ENCODE measurements around the gene NCL. TPM values are rescaled to one million over a fixed set of nuclear protein-coding genes. Genes with fewer than 3 reads are reported as not detected.

Gene NCL
- total and polyA plus RNA-seq, 8 donors: 280 to 988 (median 892) TPM

GRCh38 chr2:231472816-231473215, 8.5 kb upstream of the NCL start:
- Histone ChIP-seq H3K27me3 (no peaks in the 10 kb centered on the region), H3K27ac (no peak overlapping the region), H3K4me3 (no peak overlapping the region), H3K36me3 (no peaks in the 10 kb centered on the region), H3K9me3 (no peaks in the 10 kb centered on the region), H3K4me1 (peaks cover 0 to 12% of the 10 kb centered on the region in 2 donors)
- DNase-seq (no peak), ATAC-seq (no peak)
- intact Hi-C loops (cut with DNase I): no loop called here
- TF ChIP-seq, protein P1, sequence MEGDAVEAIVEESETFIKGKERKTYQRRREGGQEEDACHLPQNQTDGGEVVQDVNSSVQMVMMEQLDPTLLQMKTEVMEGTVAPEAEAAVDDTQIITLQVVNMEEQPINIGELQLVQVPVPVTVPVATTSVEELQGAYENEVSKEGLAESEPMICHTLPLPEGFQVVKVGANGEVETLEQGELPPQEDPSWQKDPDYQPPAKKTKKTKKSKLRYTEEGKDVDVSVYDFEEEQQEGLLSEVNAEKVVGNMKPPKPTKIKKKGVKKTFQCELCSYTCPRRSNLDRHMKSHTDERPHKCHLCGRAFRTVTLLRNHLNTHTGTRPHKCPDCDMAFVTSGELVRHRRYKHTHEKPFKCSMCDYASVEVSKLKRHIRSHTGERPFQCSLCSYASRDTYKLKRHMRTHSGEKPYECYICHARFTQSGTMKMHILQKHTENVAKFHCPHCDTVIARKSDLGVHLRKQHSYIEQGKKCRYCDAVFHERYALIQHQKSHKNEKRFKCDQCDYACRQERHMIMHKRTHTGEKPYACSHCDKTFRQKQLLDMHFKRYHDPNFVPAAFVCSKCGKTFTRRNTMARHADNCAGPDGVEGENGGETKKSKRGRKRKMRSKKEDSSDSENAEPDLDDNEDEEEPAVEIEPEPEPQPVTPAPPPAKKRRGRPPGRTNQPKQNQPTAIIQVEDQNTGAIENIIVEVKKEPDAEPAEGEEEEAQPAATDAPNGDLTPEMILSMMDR (IDR thresholded peaks at IDR 0.05): no peak

DNA sequence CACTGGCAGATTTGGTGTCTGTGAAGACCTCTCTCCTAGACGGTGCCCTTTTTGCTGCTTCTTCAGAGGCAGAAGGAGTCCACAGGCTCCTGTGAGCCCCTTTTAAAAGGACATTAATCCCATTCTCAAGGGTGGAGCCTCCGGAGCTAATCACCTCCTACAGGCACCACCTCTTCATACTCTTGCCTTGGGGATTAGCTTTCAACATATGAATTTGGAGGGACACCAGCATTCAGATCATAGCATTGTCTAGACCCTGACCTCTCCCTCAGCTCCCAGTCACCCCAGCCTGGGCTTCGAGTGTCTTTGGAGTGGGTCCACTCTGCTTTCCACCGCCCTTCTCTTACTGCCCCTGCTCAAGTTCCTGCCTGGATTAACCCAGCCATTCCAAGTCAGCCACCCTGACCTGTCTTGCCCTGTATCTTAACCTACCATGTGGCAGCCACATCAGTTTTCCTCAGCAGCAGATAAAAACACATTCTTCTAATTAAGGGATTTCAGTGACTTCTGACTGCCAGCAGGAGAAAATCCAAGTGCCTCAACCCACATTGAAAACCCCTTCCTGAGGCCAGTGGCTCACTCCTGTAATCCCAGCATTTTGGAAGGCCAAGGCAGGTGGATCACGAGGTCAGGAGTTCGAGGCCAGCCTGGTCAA, 6.1 kb upstream of the NCL start:
- Histone ChIP-seq H3K9me3 (no peaks in the 10 kb centered on the region), H3K27ac (no peak overlapping the region), H3K4me3 (no peak overlapping the region), H3K36me3 (no peaks in the 10 kb centered on the region), H3K4me1 (peaks cover 4 to 17% of the 10 kb centered on the region in 2 donors), H3K27me3 (no peaks in the 10 kb centered on the region)
- DNase-seq (no peak), ATAC-seq (no peak)
- TF ChIP-seq, protein P1 (IDR thresholded peaks at IDR 0.05): no peak
- intact Hi-C loops (cut with DNase I): no loop called here

DNA sequence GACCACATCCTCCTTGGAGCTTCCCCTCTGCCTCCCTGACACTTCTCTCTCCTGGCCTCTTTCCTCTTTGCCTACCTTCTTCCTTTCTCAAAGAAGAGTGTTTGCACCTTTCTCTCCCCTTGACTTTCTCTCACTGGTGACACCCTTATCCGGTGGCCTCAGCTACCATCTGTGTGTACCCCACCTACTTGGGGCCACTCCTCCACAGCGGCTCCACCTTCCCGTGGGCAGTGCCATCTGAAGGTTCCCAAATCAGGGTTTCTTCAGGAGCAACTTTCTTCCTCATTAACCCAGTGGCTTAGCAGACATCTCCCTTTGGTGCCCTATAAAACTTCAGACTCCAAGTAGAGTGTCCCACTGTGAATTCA, 5.3 kb upstream of the NCL start:
- intact Hi-C loops (cut with DNase I): no loop called here

GRCh38 chr2:231467613-231468530, 3.6 kb upstream of the NCL start:
- no peaks in the 10 kb centered on the region for H3K9me3 ChIP-seq
- peaks cover 0 to under 1% of the 10 kb centered on the region in 2 donors for H3K36me3 ChIP-seq
- H3K27ac ChIP-seq: no peak overlapping the region
- intact Hi-C loops (cut with DNase I): no loop called here
- H3K4me3 ChIP-seq: no peak overlapping the region
- ATAC-seq (no peak), DNase-seq (no peak)
- no peaks in the 10 kb centered on the region for H3K27me3 ChIP-seq
- TF ChIP-seq, protein P1 (IDR thresholded peaks at IDR 0.05): no peak
- H3K4me1 ChIP-seq: peaks cover 11 to 27% of the 10 kb centered on the region in 2 donors

More for the DNA sequence above, 5.3 kb upstream of the NCL start:
- H3K27me3 ChIP-seq: no peaks in the 10 kb centered on the region
- peaks cover 7 to 21% of the 10 kb centered on the region in 2 donors for H3K4me1 ChIP-seq
- H3K36me3 ChIP-seq: no peaks in the 10 kb centered on the region
- DNase-seq: no peak
- no peak overlapping the region for H3K27ac ChIP-seq
- H3K9me3 ChIP-seq: no peaks in the 10 kb centered on the region
- TF ChIP-seq, protein P1 (IDR thresholded peaks at IDR 0.05): no peak
- no peak for ATAC-seq
- no peak overlapping the region for H3K4me3 ChIP-seq

DNA sequence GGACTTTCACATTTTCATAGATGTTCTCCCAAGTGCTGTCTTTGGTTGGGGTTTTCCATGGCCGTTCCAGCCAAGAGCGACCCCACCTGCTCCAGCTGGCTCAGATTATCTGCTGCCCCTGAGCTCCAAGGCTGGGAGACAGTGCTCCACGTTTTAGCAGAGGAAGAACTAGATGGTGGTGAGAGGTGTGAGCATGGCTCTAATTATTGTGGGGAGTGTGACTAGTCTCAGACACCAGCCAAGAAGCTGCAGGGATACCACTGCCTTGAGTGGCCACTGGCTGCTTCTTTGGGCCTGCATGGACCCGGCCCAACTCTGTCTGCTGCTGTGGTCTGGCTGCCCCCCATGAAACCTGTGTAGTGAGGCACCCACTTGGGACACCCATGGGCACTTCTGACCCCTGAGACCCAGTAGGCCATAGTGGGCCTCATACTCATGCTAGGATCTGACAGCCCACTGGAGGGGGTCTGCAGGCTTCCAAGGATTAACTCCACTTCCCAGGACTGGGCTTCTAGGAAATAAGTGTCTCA, 2.8 kb upstream of the NCL start:
- peaks cover 0 to 8% of the 10 kb centered on the region in 2 donors for H3K36me3 ChIP-seq
- DNase-seq (no peak), ATAC-seq (no peak)
- H3K9me3 ChIP-seq: no peaks in the 10 kb centered on the region
- H3K27ac ChIP-seq: no peak overlapping the region
- H3K27me3 ChIP-seq: no peaks in the 10 kb centered on the region
- H3K4me3 ChIP-seq: no peak overlapping the region
- TF ChIP-seq, protein P1 (IDR thresholded peaks at IDR 0.05): no peak
- H3K4me1 ChIP-seq: peaks cover 19 to 35% of the 10 kb centered on the region in 2 donors
- intact Hi-C loops (cut with DNase I): no loop called here

All from left lung (tissue), 10 donors.